Thyroid gland (tissue), 4 donors: ENCODE results near the gene P4HTM. TPM values are rescaled to one million over a fixed set of nuclear protein-coding genes. Genes with fewer than 3 reads are reported as not detected.

Experiments used
- DNase-seq, 2 donors: peaks; one replicate each; pipeline ENCODE4 v3.0.0-alpha.2; 2019
- H3K27ac ChIP-seq, 3 donors: fragments of 200-600 bp; sonication (generic); 1 replicate in 2 of 3; 2 replicates in 1 of 3; pipeline ENCODE4 v1.5.1; 2016 to 2019; ENCODE audit warnings: mild to moderate bottlenecking in 1 of 3, moderate library complexity in 1 of 3
- H3K27me3 ChIP-seq: fragments of 200-600 bp; sonication (generic); one replicate; pipeline ENCODE4 v1.5.1; 2019
- H3K36me3 ChIP-seq, 2 donors: fragments of 200-600 bp; sonication (generic); one replicate each; pipeline ENCODE4 v1.5.1; 2016 to 2019
- H3K4me1 ChIP-seq, 2 donors: fragments of 200-600 bp; sonication (generic); one replicate each; pipeline ENCODE4 v1.5.1; 2017 to 2019
- H3K4me3 ChIP-seq, 3 donors: fragments of 200-600 bp; sonication (generic); replicated peaks in 1 of 3; 1 replicate in 2 of 3; 2 replicates in 1 of 3; pipeline ENCODE4 v1.5.1; 2016; ENCODE audit warnings: mild to moderate bottlenecking in 1 of 3
- H3K9me3 ChIP-seq: fragments of 200-600 bp; sonication (generic); one replicate; pipeline ENCODE4 v1.5.1; 2017
- CTCF ChIP-seq, 6 experiments: fragments of 200-600 bp in 3 of 6; fragments of 450-650 bp in 3 of 6; sonication (generic) in 3 of 6; IDR thresholded peaks; one replicate each; pipeline ENCODE4 v1.5.1; 2016 to 2019; ENCODE audit warnings: antibody characterized with exemption in 6 of 6, mild to moderate bottlenecking in 2 of 6, inconsistent platforms in 1 of 6, moderate library complexity in 1 of 6
- POLR2A ChIP-seq, 2 donors: fragments of 450-650 bp; IDR thresholded peaks; one replicate each; pipeline ENCODE4 v1.6.1; 2017; ENCODE audit warnings: antibody characterized with exemption in 2 of 2, mild to moderate bottlenecking in 2 of 2, moderate library complexity in 1 of 2
- WGBS, 2 donors: methylation state at CpG; one replicate each; pipeline ENCODE4 v1.1.5; 2017; 5-methylcytosine and 5-hydroxymethylcytosine counted together
- intact Hi-C: fragments of 100-400 bp; cut with DNase I; formaldehyde crosslinking; loops from one replicate; pipeline ENCODE4 v1.15.1; 2023
- total RNA-seq, 4 donors: library from RNA; depleted of rRNA; stranded (reverse); fragments of >200 nt; gene quantifications; one replicate each; pipeline ENCODE4 v1.2.3, GENCODE V29; 2016

P4HTM gene
- total RNA-seq, 4 donors from 2014 or later = 73.5 to 117 (median 95.0) TPM

- no peak overlapping the region for H3K4me3 ChIP-seq
- 89 to 96% methylated on average over 1 of the region's 1 CpG for WGBS, 2 donors
- intact Hi-C loops = no loop called here
- H3K4me1 ChIP-seq = peaks cover 10 to 14% of the 10 kb centered on the region in 2 donors
- no peak for DNase-seq
- peak overlapping the region; percentile 63 to 75 (median 63) for H3K27ac ChIP-seq
- no peaks in the 10 kb centered on the region for H3K9me3 ChIP-seq
- TF ChIP-seq CTCF (IDR thresholded peaks at IDR 0.05) = no peak
- TF ChIP-seq POLR2A (IDR thresholded peaks at IDR 0.05) = no peak
- no peaks in the 10 kb centered on the region for H3K27me3 ChIP-seq
- H3K36me3 ChIP-seq = no peaks in the 10 kb centered on the region
These were observed 40.0 kb upstream of the P4HTM start for GRCh38 chr3:48950051-48950450.

- peaks cover 10 to 14% of the 10 kb centered on the region in 2 donors for H3K4me1 ChIP-seq
- 91 to 97% methylated on average over 4 of the region's 4 CpGs for WGBS, 2 donors
- no peak for DNase-seq
- TF ChIP-seq CTCF (IDR thresholded peaks at IDR 0.05) (no peak), POLR2A (IDR thresholded peaks at IDR 0.05) (no peak)
- H3K36me3 ChIP-seq = no peaks in the 10 kb centered on the region
- intact Hi-C loops = no loop called here
- H3K27me3 ChIP-seq = no peaks in the 10 kb centered on the region
- no peaks in the 10 kb centered on the region for H3K9me3 ChIP-seq
- no peak overlapping the region for H3K4me3 ChIP-seq
- no peak overlapping the region for H3K27ac ChIP-seq
These were observed 38.3 kb upstream of the P4HTM start for GRCh38 chr3:48951764-48952163.

- TF ChIP-seq POLR2A (IDR thresholded peaks at IDR 0.05) = no peak
- peak; percentile 16 to 64 (median 46) for TF ChIP-seq CTCF (IDR thresholded peaks at IDR 0.05)
- intact Hi-C loops = no loop called here
- H3K36me3 ChIP-seq = peaks cover under 1 to 4% of the 10 kb centered on the region in 2 donors
These were observed 37.4 kb upstream of the P4HTM start for GRCh38 chr3:48952510-48953118.

GRCh38 chr3:48957006-48957705 lies 32.9 kb upstream of the P4HTM start:
- H3K4me3 ChIP-seq = no peak overlapping the region
- DNase-seq = no peak
- 97% methylated on average over 2 of the region's 2 CpGs for WGBS, 2 donors
- no peak overlapping the region for H3K27ac ChIP-seq
- no peaks in the 10 kb centered on the region for H3K9me3 ChIP-seq
- H3K4me1 ChIP-seq = no peaks in the 10 kb centered on the region
- intact Hi-C loops = no loop called here
- peaks cover 7 to 14% of the 10 kb centered on the region in 2 donors for H3K36me3 ChIP-seq
- no peaks in the 10 kb centered on the region for H3K27me3 ChIP-seq
- TF ChIP-seq POLR2A (IDR thresholded peaks at IDR 0.05) (no peak), CTCF (IDR thresholded peaks at IDR 0.05) (no peak)

More at GRCh38 chr3:48952510-48953118, 37.4 kb upstream of the P4HTM start:
- Histone ChIP-seq H3K9me3 (no peaks in the 10 kb centered on the region), H3K4me3 (no peak overlapping the region), H3K4me1 (peaks cover 10 to 14% of the 10 kb centered on the region in 2 donors), H3K27ac (no peak overlapping the region), H3K27me3 (no peaks in the 10 kb centered on the region)
- peak; percentile 59 to 66 for DNase-seq
- WGBS, 2 donors = 80 to 85% methylated on average over 8 of the region's 8 CpGs

- H3K36me3 ChIP-seq = peaks cover 14 to 21% of the 10 kb centered on the region in 2 donors
- H3K4me3 ChIP-seq = no peak overlapping the region
- H3K27ac ChIP-seq = no peak overlapping the region
- whole genome bisulfite sequencing, 2 donors = 76 to 85% methylated on average over 4 of the region's 4 CpGs
- H3K4me1 ChIP-seq = no peaks in the 10 kb centered on the region
- H3K9me3 ChIP-seq = no peaks in the 10 kb centered on the region
- no peak for DNase-seq
- intact Hi-C loops = no loop called here
- no peaks in the 10 kb centered on the region for H3K27me3 ChIP-seq
- no peak for TF ChIP-seq CTCF (IDR thresholded peaks at IDR 0.05)
- TF ChIP-seq POLR2A (IDR thresholded peaks at IDR 0.05) = no peak
These were observed 29.1 kb upstream of the P4HTM start for GRCh38 chr3:48960841-48961413.
